ENCODE measurements around the gene SLMAP. TPM values are rescaled to one million over a fixed set of nuclear protein-coding genes. Genes with fewer than 3 reads are reported as not detected.

The SLMAP gene
- total RNA-seq, 1 experiment from 2014 or later = 49.2 TPM

DNA sequence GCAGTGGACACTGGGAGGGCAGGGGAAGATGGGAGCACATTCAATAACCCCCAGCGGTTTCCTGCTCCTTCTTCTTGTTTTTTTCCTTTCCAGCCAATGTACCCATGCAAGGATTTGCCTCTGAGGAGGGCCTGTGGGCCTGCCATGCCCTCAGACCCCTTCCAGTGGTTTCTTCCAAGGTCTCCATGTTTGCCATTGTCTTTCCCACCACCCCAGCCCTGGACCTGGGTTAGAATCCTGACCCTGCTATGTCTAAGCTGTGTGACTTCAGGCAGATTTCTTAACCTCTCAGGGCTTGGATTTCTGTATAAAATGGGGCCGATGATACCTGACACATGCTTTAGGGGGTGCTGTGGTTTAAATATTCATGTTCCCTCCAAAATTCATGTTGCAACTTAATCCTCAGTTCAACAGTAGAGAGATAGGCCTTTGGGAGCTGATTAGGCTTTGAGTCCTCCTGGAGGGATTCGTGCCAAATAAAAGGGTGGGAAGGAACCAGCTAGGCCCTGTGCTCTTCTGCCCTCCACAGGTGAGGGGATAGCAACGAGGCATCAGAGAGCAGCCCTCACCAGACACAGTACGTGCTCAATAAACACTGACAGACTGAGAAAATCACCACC, 205.8 kb downstream of the SLMAP start:
- in situ Hi-C loops (cut with HindIII; ENCODE audit: low pct_unique_long_range_greater_than_20kb, low sequenced_read_pairs) (no loop called here), intact Hi-C loops (cut with micrococcal nuclease; ENCODE audit: unreplicated experiment) (no loop called here)
- H3K4me3 ChIP-seq (ENCODE audit: low read depth in 2 of 2, low read length in 2 of 2) = no peak overlapping the region
- POLR2A ChIA-PET = no interaction called here
- CTCF ChIA-PET = interaction anchor here (0.6 kb wide), 2 partner anchors 67 to 71 kb away, joined by 4 to 6 read pairs; no protein-coding TSS in a partner anchor
- H3K9me3 ChIP-seq (ENCODE audit: control insufficient read depth, insufficient read depth, low read depth, low read length) = no peaks in the 10 kb centered on the region
- H3K27ac ChIP-seq (ENCODE audit: low read length) = peak overlapping the region; percentile 69
- H3K4me1 ChIP-seq (ENCODE audit: control insufficient read depth, insufficient read depth, low read length) = no peaks in the 10 kb centered on the region
- TF ChIP-seq, protein P1, sequence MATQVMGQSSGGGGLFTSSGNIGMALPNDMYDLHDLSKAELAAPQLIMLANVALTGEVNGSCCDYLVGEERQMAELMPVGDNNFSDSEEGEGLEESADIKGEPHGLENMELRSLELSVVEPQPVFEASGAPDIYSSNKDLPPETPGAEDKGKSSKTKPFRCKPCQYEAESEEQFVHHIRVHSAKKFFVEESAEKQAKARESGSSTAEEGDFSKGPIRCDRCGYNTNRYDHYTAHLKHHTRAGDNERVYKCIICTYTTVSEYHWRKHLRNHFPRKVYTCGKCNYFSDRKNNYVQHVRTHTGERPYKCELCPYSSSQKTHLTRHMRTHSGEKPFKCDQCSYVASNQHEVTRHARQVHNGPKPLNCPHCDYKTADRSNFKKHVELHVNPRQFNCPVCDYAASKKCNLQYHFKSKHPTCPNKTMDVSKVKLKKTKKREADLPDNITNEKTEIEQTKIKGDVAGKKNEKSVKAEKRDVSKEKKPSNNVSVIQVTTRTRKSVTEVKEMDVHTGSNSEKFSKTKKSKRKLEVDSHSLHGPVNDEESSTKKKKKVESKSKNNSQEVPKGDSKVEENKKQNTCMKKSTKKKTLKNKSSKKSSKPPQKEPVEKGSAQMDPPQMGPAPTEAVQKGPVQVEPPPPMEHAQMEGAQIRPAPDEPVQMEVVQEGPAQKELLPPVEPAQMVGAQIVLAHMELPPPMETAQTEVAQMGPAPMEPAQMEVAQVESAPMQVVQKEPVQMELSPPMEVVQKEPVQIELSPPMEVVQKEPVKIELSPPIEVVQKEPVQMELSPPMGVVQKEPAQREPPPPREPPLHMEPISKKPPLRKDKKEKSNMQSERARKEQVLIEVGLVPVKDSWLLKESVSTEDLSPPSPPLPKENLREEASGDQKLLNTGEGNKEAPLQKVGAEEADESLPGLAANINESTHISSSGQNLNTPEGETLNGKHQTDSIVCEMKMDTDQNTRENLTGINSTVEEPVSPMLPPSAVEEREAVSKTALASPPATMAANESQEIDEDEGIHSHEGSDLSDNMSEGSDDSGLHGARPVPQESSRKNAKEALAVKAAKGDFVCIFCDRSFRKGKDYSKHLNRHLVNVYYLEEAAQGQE (IDR thresholded peaks at IDR 0.05; ENCODE audit: insufficient read depth in 1 of 2, low read depth in 2 of 2, low read length in 1 of 2) = no peak
- no peak for TF ChIP-seq TCF7L2 (IDR thresholded peaks at IDR 0.05; ENCODE audit: low read depth, low read length)
- TF ChIP-seq POLR2AphosphoS5 (IDR thresholded peaks at IDR 0.05; ENCODE audit: low read depth, low read length) = no peak
- TF ChIP-seq SIN3A (IDR thresholded peaks at IDR 0.05; ENCODE audit: borderline replicate concordance, insufficient read depth, low read depth, low read length) = no peak
- TF ChIP-seq, protein P2, sequence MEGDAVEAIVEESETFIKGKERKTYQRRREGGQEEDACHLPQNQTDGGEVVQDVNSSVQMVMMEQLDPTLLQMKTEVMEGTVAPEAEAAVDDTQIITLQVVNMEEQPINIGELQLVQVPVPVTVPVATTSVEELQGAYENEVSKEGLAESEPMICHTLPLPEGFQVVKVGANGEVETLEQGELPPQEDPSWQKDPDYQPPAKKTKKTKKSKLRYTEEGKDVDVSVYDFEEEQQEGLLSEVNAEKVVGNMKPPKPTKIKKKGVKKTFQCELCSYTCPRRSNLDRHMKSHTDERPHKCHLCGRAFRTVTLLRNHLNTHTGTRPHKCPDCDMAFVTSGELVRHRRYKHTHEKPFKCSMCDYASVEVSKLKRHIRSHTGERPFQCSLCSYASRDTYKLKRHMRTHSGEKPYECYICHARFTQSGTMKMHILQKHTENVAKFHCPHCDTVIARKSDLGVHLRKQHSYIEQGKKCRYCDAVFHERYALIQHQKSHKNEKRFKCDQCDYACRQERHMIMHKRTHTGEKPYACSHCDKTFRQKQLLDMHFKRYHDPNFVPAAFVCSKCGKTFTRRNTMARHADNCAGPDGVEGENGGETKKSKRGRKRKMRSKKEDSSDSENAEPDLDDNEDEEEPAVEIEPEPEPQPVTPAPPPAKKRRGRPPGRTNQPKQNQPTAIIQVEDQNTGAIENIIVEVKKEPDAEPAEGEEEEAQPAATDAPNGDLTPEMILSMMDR (IDR thresholded peaks at IDR 0.05) = no peak
- no TSS peak for BruUV-seq (replicated peaks)
- H3K27me3 ChIP-seq (ENCODE audit: control insufficient read depth, insufficient read depth, low read length) = no peaks in the 10 kb centered on the region
- ATAC-seq (peak; percentile 71), DNase-seq (ENCODE audit: low read depth, low spot score) (no peak)
- no peaks in the 10 kb centered on the region for H3K36me3 ChIP-seq (ENCODE audit: control insufficient read depth, insufficient read depth, low read length)

DNA sequence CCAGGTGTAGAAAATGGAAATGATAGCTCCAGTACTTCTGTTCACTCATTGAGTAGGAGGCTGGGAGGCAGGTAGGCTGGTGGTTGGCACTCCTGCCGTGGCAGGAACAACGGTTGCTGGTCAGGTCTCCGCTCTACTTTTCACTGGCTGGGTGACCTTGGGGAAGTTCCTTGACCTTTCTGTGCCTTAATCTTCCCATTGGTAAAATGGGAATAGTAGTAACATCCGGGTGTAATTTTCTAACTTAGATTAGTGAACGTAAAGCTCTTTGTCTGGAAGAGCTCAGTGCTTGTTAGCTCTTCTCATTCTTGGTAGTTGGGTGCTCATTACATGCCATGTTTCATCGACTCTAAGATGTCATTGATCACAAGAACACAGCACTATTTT, 206.3 kb downstream of the SLMAP start:
- POLR2A ChIA-PET = no interaction called here
- Histone ChIP-seq H3K27me3 (ENCODE audit: control insufficient read depth, insufficient read depth, low read length) (no peaks in the 10 kb centered on the region), H3K4me1 (ENCODE audit: control insufficient read depth, insufficient read depth, low read length) (no peaks in the 10 kb centered on the region), H3K27ac (ENCODE audit: low read length) (peak overlapping the region; percentile 69), H3K36me3 (ENCODE audit: control insufficient read depth, insufficient read depth, low read length) (no peaks in the 10 kb centered on the region), H3K9me3 (ENCODE audit: control insufficient read depth, insufficient read depth, low read depth, low read length) (no peaks in the 10 kb centered on the region), H3K4me3 (ENCODE audit: low read depth in 2 of 2, low read length in 2 of 2) (no peak overlapping the region)
- in situ Hi-C loops (cut with HindIII; ENCODE audit: low pct_unique_long_range_greater_than_20kb, low sequenced_read_pairs) (no loop called here), intact Hi-C loops (cut with micrococcal nuclease; ENCODE audit: unreplicated experiment) (no loop called here)
- no TSS peak for BruUV-seq (replicated peaks)
- CTCF ChIA-PET = interaction anchor here (0.6 kb wide), 2 partner anchors 66 to 70 kb away, joined by 4 to 6 read pairs; no protein-coding TSS in a partner anchor
- TF ChIP-seq POLR2AphosphoS5 (IDR thresholded peaks at IDR 0.05; ENCODE audit: low read depth, low read length) (no peak), TCF7L2 (IDR thresholded peaks at IDR 0.05; ENCODE audit: low read depth, low read length) (no peak), SIN3A (IDR thresholded peaks at IDR 0.05; ENCODE audit: borderline replicate concordance, insufficient read depth, low read depth, low read length) (no peak)
- TF ChIP-seq, protein P2 (IDR thresholded peaks at IDR 0.05) = no peak
- TF ChIP-seq, protein P1 (IDR thresholded peaks at IDR 0.05; ENCODE audit: insufficient read depth in 1 of 2, low read depth in 2 of 2, low read length in 1 of 2) = no peak
- ATAC-seq (no peak), DNase-seq (ENCODE audit: low read depth, low spot score) (no peak)
